ENCODE data around the gene ZFR2. TPM values are rescaled to one million over a fixed set of nuclear protein-coding genes. Genes with fewer than 3 reads are reported as not detected.

The ZFR2 gene
- total and polyA plus RNA-seq, 7 experiments from 2014 or later, result 0.22 to 5.5 (median 1.7) TPM

DNA sequence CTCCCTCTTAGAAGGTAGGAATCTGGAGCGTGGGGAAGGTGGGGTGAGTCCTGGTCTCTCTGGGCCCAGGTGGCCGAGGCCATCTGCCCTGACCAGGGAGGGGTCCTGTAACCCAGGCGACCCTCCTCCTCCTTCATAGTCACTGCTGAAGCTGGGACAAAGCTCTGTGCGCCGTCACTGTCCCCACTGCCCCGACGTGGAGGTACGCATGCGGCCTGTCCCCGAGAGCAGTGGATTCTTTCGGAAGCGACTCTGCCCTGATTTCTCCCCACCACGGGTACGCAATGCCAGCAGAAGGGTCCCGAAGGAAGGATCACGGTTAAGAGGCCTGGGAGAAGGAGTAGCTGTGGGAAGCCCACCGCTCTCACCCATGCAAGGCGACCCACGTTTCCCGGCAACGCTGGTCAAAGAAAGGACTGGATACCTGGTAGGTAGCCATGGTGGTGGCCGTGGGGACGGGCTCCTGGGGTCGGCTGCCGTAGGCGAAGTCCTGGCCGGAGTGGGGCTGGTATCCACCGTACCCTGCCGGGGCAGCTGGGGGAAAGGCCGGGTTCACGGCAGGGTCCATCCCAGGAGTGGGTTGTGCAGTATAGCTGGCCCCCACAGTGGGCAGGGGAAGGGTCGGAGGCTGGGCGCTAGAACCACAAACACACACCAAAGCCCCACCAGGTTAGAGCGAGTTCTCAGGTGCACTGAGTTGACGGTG, 34.3 kb downstream of the ZFR2 start:
- POLR2A ChIA-PET, result interaction anchor here (0.6 kb wide), 1 partner anchor 10 kb away, joined by 3 read pairs; no protein-coding TSS in a partner anchor
- H3K4me1 ChIP-seq (ENCODE audit: control insufficient read depth in 2 of 2, insufficient read depth in 2 of 2, low read length in 2 of 2), result no peaks in the 10 kb centered on the region

DNA sequence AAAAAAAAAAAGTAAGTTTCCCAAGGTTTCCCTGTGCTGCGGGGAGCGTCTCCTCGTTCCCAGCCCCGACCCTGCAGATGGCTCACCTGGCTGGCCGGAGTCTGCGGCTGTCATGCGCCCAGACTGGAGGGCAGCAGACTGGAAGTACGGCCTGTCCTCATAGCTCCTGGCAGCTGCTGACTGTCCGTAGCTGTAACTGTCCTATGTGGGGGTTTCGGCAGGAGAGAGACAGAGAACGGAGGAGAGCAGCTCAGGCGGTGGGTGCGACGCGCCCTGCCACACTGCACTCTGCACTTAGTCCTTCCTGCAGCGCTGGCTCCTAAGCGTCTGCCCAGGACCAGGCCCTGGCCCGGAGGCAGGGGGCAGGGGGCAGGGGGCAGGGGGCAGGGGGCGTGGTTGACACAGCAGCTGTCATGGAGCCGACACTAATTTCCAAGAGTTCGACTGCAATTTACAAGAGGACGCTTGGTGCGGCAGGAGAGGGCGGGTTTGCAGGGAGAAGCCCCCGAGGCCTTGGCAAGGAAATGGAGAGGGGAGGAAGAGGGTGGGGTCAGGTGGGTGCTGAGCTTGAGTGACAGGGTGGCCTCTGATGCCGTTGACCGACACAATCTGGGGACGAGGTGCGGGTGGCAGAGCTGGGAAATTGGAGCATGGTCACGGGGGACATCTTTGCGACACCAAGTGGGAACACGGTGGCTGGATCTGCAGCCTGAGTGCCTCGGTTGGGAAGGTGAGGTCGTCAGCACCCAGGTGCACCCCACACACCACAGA, 35.1 kb downstream of the ZFR2 start:
- Mint-ChIP-seq H3K4me1 (peaks cover 0 to 7% (median 0%) of the 10 kb centered on the region in 7 donors), H3K36me3 (no peaks in the 10 kb centered on the region), H3K27me3 (no peaks in the 10 kb centered on the region), H3K27ac (no peak overlapping the region), H3K9me3 (peaks cover 0 to 12% (median 0%) of the 10 kb centered on the region in 11 donors), H3K4me3 (no peak overlapping the region)
- ATAC-seq, result no peak
- ChIA-PET POLR2A (interaction anchor here (0.6 kb wide), 1 partner anchor 10 kb away, joined by 3 read pairs; no protein-coding TSS in a partner anchor), CTCF (interaction anchor here (0.6 kb wide), 1 partner anchor 64 kb away, joined by 3 read pairs; no protein-coding TSS in a partner anchor)
- DNase-seq, result no peak
- no peak overlapping the region for H3K4me3 ChIP-seq (ENCODE audit: low read length)
- intact Hi-C loops (cut with micrococcal nuclease), result no loop called here
- H3K27ac ChIP-seq (ENCODE audit: low read depth, low read length), result no peak overlapping the region
- H3K9me3 ChIP-seq (ENCODE audit: control insufficient read depth in 2 of 3, low read length in 3 of 3), result no peaks in the 10 kb centered on the region
- no peaks in the 10 kb centered on the region for H3K36me3 ChIP-seq (ENCODE audit: control insufficient read depth in 2 of 3, insufficient read depth in 3 of 3, low read length in 3 of 3)
- H3K4me1 ChIP-seq (ENCODE audit: control insufficient read depth in 2 of 2, insufficient read depth in 2 of 2, low read length in 2 of 2), result no peaks in the 10 kb centered on the region
- H3K27me3 ChIP-seq (ENCODE audit: control insufficient read depth in 2 of 2, insufficient read depth in 2 of 2, low read length in 2 of 2), result no peaks in the 10 kb centered on the region

More for the DNA sequence above, 34.3 kb downstream of the ZFR2 start:
- Mint-ChIP-seq H3K4me1 (peaks cover 0 to 7% (median 0%) of the 10 kb centered on the region in 7 donors), H3K27ac (no peak overlapping the region), H3K36me3 (no peaks in the 10 kb centered on the region), H3K27me3 (no peaks in the 10 kb centered on the region), H3K9me3 (peaks cover 0 to 12% (median 0%) of the 10 kb centered on the region in 11 donors), H3K4me3 (no peak overlapping the region)
- CTCF ChIA-PET, result interaction anchor here (0.5 kb wide), 1 partner anchor 86 kb away, joined by 3 read pairs; no protein-coding TSS in a partner anchor
- Histone ChIP-seq H3K27ac (ENCODE audit: low read depth, low read length) (no peak overlapping the region), H3K9me3 (ENCODE audit: control insufficient read depth in 2 of 3, low read length in 3 of 3) (no peaks in the 10 kb centered on the region), H3K36me3 (ENCODE audit: control insufficient read depth in 2 of 3, insufficient read depth in 3 of 3, low read length in 3 of 3) (no peaks in the 10 kb centered on the region), H3K4me3 (ENCODE audit: low read length) (no peak overlapping the region), H3K27me3 (ENCODE audit: control insufficient read depth in 2 of 2, insufficient read depth in 2 of 2, low read length in 2 of 2) (no peaks in the 10 kb centered on the region)
- intact Hi-C loops (cut with micrococcal nuclease), result no loop called here
- no peak for ATAC-seq
- DNase-seq, result no peak

- Mint-ChIP-seq H3K9me3 (no peaks in the 10 kb centered on the region), H3K4me1 (peaks cover 0 to 5% (median 0%) of the 10 kb centered on the region in 7 donors), H3K4me3 (no peak overlapping the region), H3K27ac (no peak overlapping the region), H3K36me3 (no peaks in the 10 kb centered on the region), H3K27me3 (no peaks in the 10 kb centered on the region)
- POLR2A ChIA-PET, result no interaction called here
- no peak for DNase-seq
- CTCF ChIA-PET, result no interaction called here
- Histone ChIP-seq H3K27ac (ENCODE audit: low read depth, low read length) (no peak overlapping the region), H3K36me3 (ENCODE audit: control insufficient read depth in 2 of 3, insufficient read depth in 3 of 3, low read length in 3 of 3) (no peaks in the 10 kb centered on the region), H3K4me1 (ENCODE audit: control insufficient read depth in 2 of 2, insufficient read depth in 2 of 2, low read length in 2 of 2) (no peaks in the 10 kb centered on the region), H3K4me3 (ENCODE audit: low read length) (no peak overlapping the region), H3K9me3 (ENCODE audit: control insufficient read depth in 2 of 3, low read length in 3 of 3) (no peaks in the 10 kb centered on the region), H3K27me3 (ENCODE audit: control insufficient read depth in 2 of 2, insufficient read depth in 2 of 2, low read length in 2 of 2) (no peaks in the 10 kb centered on the region)
- no peak for ATAC-seq
- intact Hi-C loops (cut with micrococcal nuclease), result no loop called here
These were observed 36.8 kb downstream of the ZFR2 start for GRCh38 chr19:3832001-3832400.

GRCh38 chr19:3831601-3832000, 37.2 kb downstream of the ZFR2 start:
- ChIA-PET CTCF (no interaction called here), POLR2A (no interaction called here)
- H3K27ac Mint-ChIP-seq, result no peak overlapping the region

DNA sequence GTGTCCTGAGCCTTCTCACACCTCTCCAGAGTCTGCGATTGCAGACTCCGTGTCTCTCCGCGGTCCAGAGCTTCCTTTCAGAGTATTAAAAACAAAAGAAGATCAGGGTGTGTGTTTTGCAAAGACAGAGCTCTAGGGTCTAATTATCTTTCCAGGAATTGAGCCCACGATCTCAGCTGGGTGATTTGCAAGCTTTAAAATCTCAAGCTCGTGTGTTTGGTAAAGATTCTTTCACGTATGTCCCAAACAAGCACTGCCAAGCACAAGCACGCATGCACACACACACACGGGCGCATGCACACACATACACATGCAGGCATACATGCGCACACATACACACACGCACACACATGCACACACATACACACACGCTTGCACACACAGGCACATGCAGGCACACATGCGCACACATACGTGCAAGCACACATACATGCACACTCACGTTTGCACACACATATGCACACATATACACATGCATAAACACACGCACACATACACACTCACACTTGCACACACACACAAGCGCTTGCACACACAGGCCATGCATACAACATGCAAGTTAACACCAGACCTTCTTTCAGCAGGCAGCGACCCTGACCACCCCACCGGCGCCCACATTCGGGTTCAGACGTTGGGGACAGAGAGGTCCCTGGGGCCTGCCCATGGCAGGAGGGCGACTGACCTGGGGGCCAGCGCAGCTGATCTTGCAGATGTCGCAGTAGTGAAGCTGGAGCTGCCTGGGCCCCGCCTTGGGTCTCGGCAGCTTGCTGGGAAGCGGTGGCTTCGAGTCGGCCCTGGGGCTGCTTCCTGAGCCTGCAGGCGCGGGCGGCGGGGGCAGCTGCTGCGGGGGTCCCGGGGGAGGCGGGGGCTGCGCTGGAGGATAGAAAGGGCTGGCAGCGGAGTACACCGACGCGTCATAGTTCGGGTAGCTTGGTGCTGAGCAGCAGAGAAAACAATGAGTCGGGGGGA, 37.9 kb downstream of the ZFR2 start:
- Mint-ChIP-seq H3K36me3 (no peaks in the 10 kb centered on the region), H3K9me3 (no peaks in the 10 kb centered on the region), H3K4me3 (no peak overlapping the region), H3K27me3 (no peaks in the 10 kb centered on the region), H3K4me1 (no peaks in the 10 kb centered on the region), H3K27ac (no peak overlapping the region)
- ATAC-seq, result no peak
- no peak for DNase-seq
- Histone ChIP-seq H3K27ac (ENCODE audit: low read depth, low read length) (no peak overlapping the region), H3K36me3 (ENCODE audit: control insufficient read depth in 2 of 3, insufficient read depth in 3 of 3, low read length in 3 of 3) (no peaks in the 10 kb centered on the region), H3K4me3 (ENCODE audit: low read length) (no peak overlapping the region), H3K27me3 (ENCODE audit: control insufficient read depth in 2 of 2, insufficient read depth in 2 of 2, low read length in 2 of 2) (no peaks in the 10 kb centered on the region), H3K4me1 (ENCODE audit: control insufficient read depth in 2 of 2, insufficient read depth in 2 of 2, low read length in 2 of 2) (no peaks in the 10 kb centered on the region), H3K9me3 (ENCODE audit: control insufficient read depth in 2 of 3, low read length in 3 of 3) (no peaks in the 10 kb centered on the region)
- ChIA-PET POLR2A (no interaction called here), CTCF (no interaction called here)
- intact Hi-C loops (cut with micrococcal nuclease), result no loop called here

More at GRCh38 chr19:3831601-3832000, 37.2 kb downstream of the ZFR2 start:
- H3K4me3 ChIP-seq (ENCODE audit: low read length), result no peak overlapping the region
- no peak for DNase-seq
- Mint-ChIP-seq H3K9me3 (no peaks in the 10 kb centered on the region), H3K27me3 (no peaks in the 10 kb centered on the region), H3K36me3 (no peaks in the 10 kb centered on the region), H3K4me3 (no peak overlapping the region), H3K4me1 (peaks cover 0 to under 1% (median 0%) of the 10 kb centered on the region in 7 donors)
- H3K36me3 ChIP-seq (ENCODE audit: control insufficient read depth in 2 of 3, insufficient read depth in 3 of 3, low read length in 3 of 3), result no peaks in the 10 kb centered on the region
- no peaks in the 10 kb centered on the region for H3K9me3 ChIP-seq (ENCODE audit: control insufficient read depth in 2 of 3, low read length in 3 of 3)
- H3K4me1 ChIP-seq (ENCODE audit: control insufficient read depth in 2 of 2, insufficient read depth in 2 of 2, low read length in 2 of 2), result no peaks in the 10 kb centered on the region
- intact Hi-C loops (cut with micrococcal nuclease), result no loop called here
- no peaks in the 10 kb centered on the region for H3K27me3 ChIP-seq (ENCODE audit: control insufficient read depth in 2 of 2, insufficient read depth in 2 of 2, low read length in 2 of 2)
- H3K27ac ChIP-seq (ENCODE audit: low read depth, low read length), result no peak overlapping the region
- ATAC-seq, result no peak

DNA sequence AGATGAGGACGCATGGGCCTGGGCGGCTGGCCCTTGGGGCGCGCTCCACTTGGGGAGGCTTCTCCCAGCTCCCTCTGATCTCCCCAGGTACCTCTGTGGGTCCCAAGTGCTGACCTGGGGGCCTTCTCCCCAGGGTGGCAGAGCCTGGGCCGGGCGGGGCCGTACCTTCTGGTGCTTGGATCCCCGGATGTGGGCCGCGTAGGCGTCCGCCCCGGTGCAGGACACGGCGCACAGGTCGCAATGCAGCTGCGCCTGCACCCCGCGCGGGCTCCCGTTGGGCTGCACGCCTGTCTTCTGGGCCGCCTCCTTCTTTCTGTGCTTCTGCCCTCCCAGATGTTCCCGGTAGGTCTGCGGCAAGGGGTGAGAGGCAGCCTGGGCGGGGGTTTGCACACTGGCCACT, 41.5 kb downstream of the ZFR2 start:
- Mint-ChIP-seq H3K27ac (no peak overlapping the region), H3K27me3 (no peaks in the 10 kb centered on the region), H3K36me3 (no peaks in the 10 kb centered on the region), H3K9me3 (no peaks in the 10 kb centered on the region), H3K4me1 (peaks cover 0 to under 1% (median 0%) of the 10 kb centered on the region in 7 donors), H3K4me3 (no peak overlapping the region)
- Histone ChIP-seq H3K27me3 (ENCODE audit: control insufficient read depth in 2 of 2, insufficient read depth in 2 of 2, low read length in 2 of 2) (no peaks in the 10 kb centered on the region), H3K36me3 (ENCODE audit: control insufficient read depth in 2 of 3, insufficient read depth in 3 of 3, low read length in 3 of 3) (no peaks in the 10 kb centered on the region), H3K9me3 (ENCODE audit: control insufficient read depth in 2 of 3, low read length in 3 of 3) (no peaks in the 10 kb centered on the region), H3K4me3 (ENCODE audit: low read length) (no peak overlapping the region), H3K27ac (ENCODE audit: low read depth, low read length) (no peak overlapping the region), H3K4me1 (ENCODE audit: control insufficient read depth in 2 of 2, insufficient read depth in 2 of 2, low read length in 2 of 2) (no peaks in the 10 kb centered on the region)
- ATAC-seq (no peak), DNase-seq (no peak)
- ChIA-PET POLR2A (no interaction called here), CTCF (no interaction called here)
- intact Hi-C loops (cut with micrococcal nuclease), result no loop called here
